GM23338 (cell line): ENCODE data around the gene DBF4B. TPM values are rescaled to one million over a fixed set of nuclear protein-coding genes. Genes with fewer than 3 reads are reported as not detected.
A peak's percentile ranks its signal among the peaks of the same experiment; 100 is the strongest.

Experiments
- ATAC-seq: fragments of 200-7000 bp; cut with Tn5 transposase; 3 replicates; pipeline ENCODE4 v1.9.1; 2020
- DNase-seq: peaks from one replicate; pipeline ENCODE4 v3.0.0-alpha.2; 2015; ENCODE audit warnings: low spot score
- H2AFZ ChIP-seq: fragments of 200-600 bp; sonication (generic); 2 replicates; pipeline ENCODE4 v1.8.0; 2016; ENCODE audit warnings: antibody characterized with exemption, mild to moderate bottlenecking, moderate library complexity
- H3F3A ChIP-seq: fragments of 200-600 bp; sonication (generic); replicated peaks from 2 replicates; pipeline ENCODE4 v1.8.0; 2017; ENCODE audit warnings: antibody characterized with exemption, mixed run types, low read depth
- H3K27ac ChIP-seq: fragments of 200-600 bp; sonication (generic); 2 replicates; pipeline ENCODE4 v1.6.1; 2016; ENCODE audit warnings: low read depth
- H3K27me3 ChIP-seq: fragments of 200-600 bp; sonication (generic); 2 replicates; pipeline ENCODE4 v1.8.0; 2016; ENCODE audit warnings: mild to moderate bottlenecking, mixed run types, moderate library complexity; ENCODE audit not compliant: insufficient read depth
- H3K36me3 ChIP-seq: fragments of 200-600 bp; sonication (generic); 2 replicates; pipeline ENCODE4 v1.8.0; 2016; ENCODE audit warnings: mild to moderate bottlenecking; ENCODE audit not compliant: insufficient read depth
- H3K4me1 ChIP-seq: fragments of 200-600 bp; sonication (generic); 2 replicates; pipeline ENCODE4 v1.8.0; 2016; ENCODE audit warnings: mild to moderate bottlenecking, moderate library complexity; ENCODE audit not compliant: insufficient read depth
- H3K4me2 ChIP-seq: fragments of 200-600 bp; sonication (generic); 2 replicates; pipeline ENCODE4 v1.7.1; 2017; ENCODE audit warnings: mixed run types
- H3K4me3 ChIP-seq: fragments of 200-600 bp; sonication (generic); 2 replicates; pipeline ENCODE4 v1.6.1; 2016; ENCODE audit warnings: mixed run types
- H3K79me2 ChIP-seq: fragments of 200-600 bp; sonication (generic); replicated peaks from 2 replicates; pipeline ENCODE4 v1.8.0; 2017; ENCODE audit warnings: mild to moderate bottlenecking; ENCODE audit not compliant: insufficient read depth
- H3K9me2 ChIP-seq: fragments of 200-600 bp; sonication (generic); 2 replicates; pipeline ENCODE4 v1.8.0; 2017; ENCODE audit not compliant: insufficient read depth
- H4K20me1 ChIP-seq: fragments of 200-600 bp; sonication (generic); replicated peaks from 2 replicates; pipeline ENCODE4 v1.8.0; 2017; ENCODE audit warnings: mild to moderate bottlenecking; ENCODE audit not compliant: insufficient read depth
- H3K27ac Mint-ChIP-seq: 2 replicates; pipeline ENCODE4 v1.8.0; 2020; ENCODE audit warnings: inconsistent platforms, mild to moderate bottlenecking, moderate library complexity, mixed read lengths
- H3K27me3 Mint-ChIP-seq: 3 replicates; pipeline ENCODE4 v1.8.0; 2022; ENCODE audit warnings: low read depth, mild to moderate bottlenecking, moderate library complexity, mixed read lengths, inconsistent platforms; ENCODE audit not compliant: insufficient read depth, poor library complexity
- H3K36me3 Mint-ChIP-seq: 3 replicates; pipeline ENCODE4 v1.8.0; 2021; ENCODE audit warnings: low read depth, mild to moderate bottlenecking, inconsistent platforms, moderate library complexity, mixed read lengths
- H3K4me1 Mint-ChIP-seq: 3 replicates; pipeline ENCODE4 v1.8.0; 2020; ENCODE audit warnings: mild to moderate bottlenecking, inconsistent platforms, mixed read lengths
- H3K4me3 Mint-ChIP-seq: 3 replicates; pipeline ENCODE4 v1.8.0; 2021; ENCODE audit warnings: moderate library complexity, mild to moderate bottlenecking, inconsistent platforms, mixed read lengths
- H3K9me3 Mint-ChIP-seq: 3 replicates; pipeline ENCODE4 v1.8.0; 2020; ENCODE audit warnings: moderate library complexity, mild to moderate bottlenecking, inconsistent platforms, mixed read lengths
- CREB1 ChIP-seq: fragments of 250-450 bp; sonication (Bioruptor Pico); IDR thresholded peaks from 2 replicates; pipeline ENCODE4 v1.5.0; 2020; ENCODE audit warnings: low read depth, mild to moderate bottlenecking, moderate library complexity
- EZH2 ChIP-seq: fragments of 200-600 bp; sonication (generic); IDR thresholded peaks from one replicate; pipeline ENCODE4 v1.8.0; 2017; ENCODE audit warnings: antibody characterized with exemption, mild to moderate bottlenecking, low read depth; ENCODE audit not compliant: unreplicated experiment
- EZH2phosphoT487 ChIP-seq: fragments of 200-600 bp; sonication (generic); IDR thresholded peaks from one replicate; pipeline ENCODE4 v1.8.1; 2018; ENCODE audit warnings: antibody characterized with exemption; ENCODE audit not compliant: unreplicated experiment
- JUNB ChIP-seq: IDR thresholded peaks from one replicate; pipeline ENCODE4 v1.6.1; 2016; ENCODE audit warnings: antibody characterized with exemption; ENCODE audit not compliant: unreplicated experiment
- NANOG ChIP-seq: IDR thresholded peaks from 2 replicates; pipeline ENCODE4 v1.6.1; 2016; ENCODE audit warnings: antibody characterized with exemption, borderline replicate concordance
- POLR2AphosphoS5 ChIP-seq: IDR thresholded peaks from 2 replicates; pipeline ENCODE4 v1.6.1; 2016; ENCODE audit warnings: antibody characterized with exemption, low read depth
- STAT1 ChIP-seq: IDR thresholded peaks from one replicate; pipeline ENCODE4 v1.6.1; 2016; ENCODE audit warnings: antibody characterized with exemption; ENCODE audit not compliant: unreplicated experiment
- ZNF114 ChIP-seq: fragments of 250-450 bp; sonication (Bioruptor Pico); IDR thresholded peaks from 2 replicates; pipeline ENCODE4 v1.5.0; 2020; ENCODE audit warnings: mild to moderate bottlenecking, moderate library complexity
- ZNF331 ChIP-seq: fragments of 250-450 bp; sonication (Bioruptor Pico); IDR thresholded peaks from 2 replicates; pipeline ENCODE4 v1.5.0; 2020; ENCODE audit warnings: low read depth, mild to moderate bottlenecking, moderate library complexity
- polyA plus RNA-seq: library from polyadenylated mRNA; unstranded; fragments of >200 nt; fragmentation: Nextera tagmentation; extraction: Ambion mirVana; gene quantifications from 2 replicates; pipeline ENCODE4 v1.2.1, GENCODE V29; 2016
- total RNA-seq: library from RNA; depleted of rRNA; stranded (reverse); fragments of >200 nt; shearing (Covaris generic); gene quantifications from 2 replicates; pipeline ENCODE4 v1.2.3, GENCODE V29; 2014
- TF ChIP-seq, protein P1 (sequence below): IDR thresholded peaks from 2 replicates; pipeline ENCODE4 v1.6.1; 2016; ENCODE audit warnings: antibody characterized with exemption
- TF ChIP-seq, protein P2 (sequence below): fragments of 250-450 bp; sonication (Bioruptor Pico); IDR thresholded peaks from 2 replicates; pipeline ENCODE4 v1.5.0; 2020; ENCODE audit warnings: mild to moderate bottlenecking, moderate library complexity
- TF ChIP-seq, protein P3 (sequence below): IDR thresholded peaks from one replicate; pipeline ENCODE4 v1.6.1; 2018; ENCODE audit warnings: antibody characterized with exemption; ENCODE audit not compliant: unreplicated experiment

Gene DBF4B
- total and polyA plus RNA-seq, 2 experiments from 2014 or later, result 9.9 to 16.4 TPM

DNA sequence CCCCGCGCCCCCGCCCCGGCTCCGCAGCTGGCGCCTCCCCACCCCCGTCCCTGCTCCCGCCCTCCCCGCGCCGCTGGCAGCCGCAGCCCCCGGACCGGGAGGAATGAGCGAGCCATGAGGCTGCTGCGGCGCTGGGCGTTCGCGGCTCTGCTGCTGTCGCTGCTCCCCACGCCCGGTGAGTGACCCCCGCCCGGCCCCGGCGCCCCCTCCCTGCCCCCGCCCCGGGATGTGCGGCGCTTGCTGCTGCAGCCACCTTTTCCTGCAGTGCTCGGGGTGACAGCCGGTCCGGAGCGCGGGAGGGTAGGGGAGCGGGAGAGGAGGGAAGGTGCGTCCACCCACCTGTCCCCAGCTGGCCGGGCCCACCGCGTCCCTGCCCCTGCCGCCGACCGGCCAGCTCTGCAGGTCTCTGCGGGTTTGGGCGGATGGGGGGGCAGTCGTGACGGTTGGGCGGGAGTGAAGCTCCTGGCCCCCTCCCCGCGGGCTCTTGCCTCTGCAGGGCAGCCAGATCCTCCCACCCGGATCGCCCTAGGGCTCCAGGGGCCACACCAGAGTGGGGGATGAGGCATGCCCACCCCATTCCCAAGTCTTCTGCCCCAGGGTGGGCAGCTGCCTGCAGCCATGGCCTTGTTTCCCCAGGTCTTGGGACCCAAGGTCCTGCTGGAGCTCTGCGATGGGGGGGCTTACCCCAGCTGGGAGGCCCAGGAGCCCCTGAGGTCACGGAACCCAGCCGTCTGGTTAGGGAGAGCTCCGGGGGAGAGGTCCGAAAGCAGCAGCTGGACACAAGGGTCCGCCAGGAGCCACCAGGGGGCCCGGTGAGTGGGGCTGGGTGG lies 50.8 kb downstream of the DBF4B start (continued):
- TF ChIP-seq ZNF114 (CRISPR knock-in tag), result no peak
- TF ChIP-seq, protein P1, sequence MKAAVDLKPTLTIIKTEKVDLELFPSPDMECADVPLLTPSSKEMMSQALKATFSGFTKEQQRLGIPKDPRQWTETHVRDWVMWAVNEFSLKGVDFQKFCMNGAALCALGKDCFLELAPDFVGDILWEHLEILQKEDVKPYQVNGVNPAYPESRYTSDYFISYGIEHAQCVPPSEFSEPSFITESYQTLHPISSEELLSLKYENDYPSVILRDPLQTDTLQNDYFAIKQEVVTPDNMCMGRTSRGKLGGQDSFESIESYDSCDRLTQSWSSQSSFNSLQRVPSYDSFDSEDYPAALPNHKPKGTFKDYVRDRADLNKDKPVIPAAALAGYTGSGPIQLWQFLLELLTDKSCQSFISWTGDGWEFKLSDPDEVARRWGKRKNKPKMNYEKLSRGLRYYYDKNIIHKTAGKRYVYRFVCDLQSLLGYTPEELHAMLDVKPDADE, result no peak

DNA sequence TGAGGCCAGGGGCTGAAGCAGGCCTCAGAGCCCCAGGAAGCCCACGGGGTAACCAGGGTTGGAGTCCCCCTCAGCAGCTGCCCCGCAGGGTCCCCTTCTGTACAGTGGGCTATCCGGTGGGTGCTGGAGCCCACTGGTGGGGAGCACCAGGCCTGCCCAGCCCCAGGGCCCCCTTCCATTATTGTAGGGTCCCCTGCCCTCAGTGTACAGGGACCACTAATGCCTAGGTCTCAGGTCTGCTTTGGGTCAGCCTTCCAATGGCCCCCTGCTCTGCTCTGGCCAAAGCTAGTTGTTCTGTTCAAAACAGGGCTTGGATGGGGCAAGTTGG lies 51.4 kb downstream of the DBF4B start:
- peaks cover 39% of the 10 kb centered on the region for H3K27me3 Mint-ChIP-seq
- no peak for TF ChIP-seq ZNF331
- no peak for TF ChIP-seq EZH2
- TF ChIP-seq ZNF114 (CRISPR knock-in tag), result no peak
- no peak for TF ChIP-seq CREB1 (CRISPR knock-in tag)
- no peak for TF ChIP-seq NANOG
- no peak for TF ChIP-seq STAT1
- TF ChIP-seq, protein P1, result no peak
- TF ChIP-seq, protein P2, sequence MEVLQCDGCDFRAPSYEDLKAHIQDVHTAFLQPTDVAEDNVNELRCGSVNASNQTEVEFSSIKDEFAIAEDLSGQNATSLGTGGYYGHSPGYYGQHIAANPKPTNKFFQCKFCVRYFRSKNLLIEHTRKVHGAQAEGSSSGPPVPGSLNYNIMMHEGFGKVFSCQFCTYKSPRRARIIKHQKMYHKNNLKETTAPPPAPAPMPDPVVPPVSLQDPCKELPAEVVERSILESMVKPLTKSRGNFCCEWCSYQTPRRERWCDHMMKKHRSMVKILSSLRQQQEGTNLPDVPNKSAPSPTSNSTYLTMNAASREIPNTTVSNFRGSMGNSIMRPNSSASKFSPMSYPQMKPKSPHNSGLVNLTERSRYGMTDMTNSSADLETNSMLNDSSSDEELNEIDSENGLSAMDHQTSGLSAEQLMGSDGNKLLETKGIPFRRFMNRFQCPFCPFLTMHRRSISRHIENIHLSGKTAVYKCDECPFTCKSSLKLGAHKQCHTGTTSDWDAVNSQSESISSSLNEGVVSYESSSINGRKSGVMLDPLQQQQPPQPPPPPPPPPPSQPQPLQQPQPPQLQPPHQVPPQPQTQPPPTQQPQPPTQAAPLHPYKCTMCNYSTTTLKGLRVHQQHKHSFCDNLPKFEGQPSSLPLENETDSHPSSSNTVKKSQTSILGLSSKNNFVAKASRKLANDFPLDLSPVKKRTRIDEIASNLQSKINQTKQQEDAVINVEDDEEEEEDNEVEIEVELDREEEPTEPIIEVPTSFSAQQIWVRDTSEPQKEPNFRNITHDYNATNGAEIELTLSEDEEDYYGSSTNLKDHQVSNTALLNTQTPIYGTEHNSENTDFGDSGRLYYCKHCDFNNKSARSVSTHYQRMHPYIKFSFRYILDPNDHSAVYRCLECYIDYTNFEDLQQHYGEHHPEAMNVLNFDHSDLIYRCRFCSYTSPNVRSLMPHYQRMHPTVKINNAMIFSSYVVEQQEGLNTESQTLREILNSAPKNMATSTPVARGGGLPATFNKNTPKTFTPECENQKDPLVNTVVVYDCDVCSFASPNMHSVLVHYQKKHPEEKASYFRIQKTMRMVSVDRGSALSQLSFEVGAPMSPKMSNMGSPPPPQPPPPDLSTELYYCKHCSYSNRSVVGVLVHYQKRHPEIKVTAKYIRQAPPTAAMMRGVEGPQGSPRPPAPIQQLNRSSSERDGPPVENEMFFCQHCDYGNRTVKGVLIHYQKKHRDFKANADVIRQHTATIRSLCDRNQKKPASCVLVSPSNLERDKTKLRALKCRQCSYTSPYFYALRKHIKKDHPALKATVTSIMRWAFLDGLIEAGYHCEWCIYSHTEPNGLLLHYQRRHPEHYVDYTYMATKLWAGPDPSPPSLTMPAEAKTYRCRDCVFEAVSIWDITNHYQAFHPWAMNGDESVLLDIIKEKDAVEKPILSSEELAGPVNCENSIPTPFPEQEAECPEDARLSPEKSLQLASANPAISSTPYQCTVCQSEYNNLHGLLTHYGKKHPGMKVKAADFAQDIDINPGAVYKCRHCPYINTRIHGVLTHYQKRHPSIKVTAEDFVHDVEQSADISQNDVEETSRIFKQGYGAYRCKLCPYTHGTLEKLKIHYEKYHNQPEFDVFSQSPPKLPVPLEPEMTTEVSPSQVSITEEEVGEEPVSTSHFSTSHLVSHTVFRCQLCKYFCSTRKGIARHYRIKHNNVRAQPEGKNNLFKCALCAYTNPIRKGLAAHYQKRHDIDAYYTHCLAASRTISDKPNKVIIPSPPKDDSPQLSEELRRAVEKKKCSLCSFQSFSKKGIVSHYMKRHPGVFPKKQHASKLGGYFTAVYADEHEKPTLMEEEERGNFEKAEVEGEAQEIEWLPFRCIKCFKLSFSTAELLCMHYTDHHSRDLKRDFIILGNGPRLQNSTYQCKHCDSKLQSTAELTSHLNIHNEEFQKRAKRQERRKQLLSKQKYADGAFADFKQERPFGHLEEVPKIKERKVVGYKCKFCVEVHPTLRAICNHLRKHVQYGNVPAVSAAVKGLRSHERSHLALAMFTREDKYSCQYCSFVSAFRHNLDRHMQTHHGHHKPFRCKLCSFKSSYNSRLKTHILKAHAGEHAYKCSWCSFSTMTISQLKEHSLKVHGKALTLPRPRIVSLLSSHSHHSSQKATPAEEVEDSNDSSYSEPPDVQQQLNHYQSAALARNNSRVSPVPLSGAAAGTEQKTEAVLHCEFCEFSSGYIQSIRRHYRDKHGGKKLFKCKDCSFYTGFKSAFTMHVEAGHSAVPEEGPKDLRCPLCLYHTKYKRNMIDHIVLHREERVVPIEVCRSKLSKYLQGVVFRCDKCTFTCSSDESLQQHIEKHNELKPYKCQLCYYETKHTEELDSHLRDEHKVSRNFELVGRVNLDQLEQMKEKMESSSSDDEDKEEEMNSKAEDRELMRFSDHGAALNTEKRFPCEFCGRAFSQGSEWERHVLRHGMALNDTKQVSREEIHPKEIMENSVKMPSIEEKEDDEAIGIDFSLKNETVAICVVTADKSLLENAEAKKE (CRISPR knock-in tag), result no peak
- TF ChIP-seq POLR2AphosphoS5, result no peak
- TF ChIP-seq, protein P3, sequence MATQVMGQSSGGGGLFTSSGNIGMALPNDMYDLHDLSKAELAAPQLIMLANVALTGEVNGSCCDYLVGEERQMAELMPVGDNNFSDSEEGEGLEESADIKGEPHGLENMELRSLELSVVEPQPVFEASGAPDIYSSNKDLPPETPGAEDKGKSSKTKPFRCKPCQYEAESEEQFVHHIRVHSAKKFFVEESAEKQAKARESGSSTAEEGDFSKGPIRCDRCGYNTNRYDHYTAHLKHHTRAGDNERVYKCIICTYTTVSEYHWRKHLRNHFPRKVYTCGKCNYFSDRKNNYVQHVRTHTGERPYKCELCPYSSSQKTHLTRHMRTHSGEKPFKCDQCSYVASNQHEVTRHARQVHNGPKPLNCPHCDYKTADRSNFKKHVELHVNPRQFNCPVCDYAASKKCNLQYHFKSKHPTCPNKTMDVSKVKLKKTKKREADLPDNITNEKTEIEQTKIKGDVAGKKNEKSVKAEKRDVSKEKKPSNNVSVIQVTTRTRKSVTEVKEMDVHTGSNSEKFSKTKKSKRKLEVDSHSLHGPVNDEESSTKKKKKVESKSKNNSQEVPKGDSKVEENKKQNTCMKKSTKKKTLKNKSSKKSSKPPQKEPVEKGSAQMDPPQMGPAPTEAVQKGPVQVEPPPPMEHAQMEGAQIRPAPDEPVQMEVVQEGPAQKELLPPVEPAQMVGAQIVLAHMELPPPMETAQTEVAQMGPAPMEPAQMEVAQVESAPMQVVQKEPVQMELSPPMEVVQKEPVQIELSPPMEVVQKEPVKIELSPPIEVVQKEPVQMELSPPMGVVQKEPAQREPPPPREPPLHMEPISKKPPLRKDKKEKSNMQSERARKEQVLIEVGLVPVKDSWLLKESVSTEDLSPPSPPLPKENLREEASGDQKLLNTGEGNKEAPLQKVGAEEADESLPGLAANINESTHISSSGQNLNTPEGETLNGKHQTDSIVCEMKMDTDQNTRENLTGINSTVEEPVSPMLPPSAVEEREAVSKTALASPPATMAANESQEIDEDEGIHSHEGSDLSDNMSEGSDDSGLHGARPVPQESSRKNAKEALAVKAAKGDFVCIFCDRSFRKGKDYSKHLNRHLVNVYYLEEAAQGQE, result no peak
- no peak for TF ChIP-seq EZH2phosphoT487
- no peak for TF ChIP-seq JUNB

More for the DNA sequence above, 51.4 kb downstream of the DBF4B start:
- no peaks in the 10 kb centered on the region for H3K79me2 ChIP-seq
- no peaks in the 10 kb centered on the region for H3K36me3 Mint-ChIP-seq
- H3K27ac ChIP-seq, result no peak overlapping the region
- H4K20me1 ChIP-seq, result no peaks in the 10 kb centered on the region
- H3F3A ChIP-seq, result no peaks in the 10 kb centered on the region; the same call in 1 of the 2 replicates
- DNase-seq (no peak), ATAC-seq (no peak)
- no peak overlapping the region; the same call in 1 of the 2 replicates for H2AFZ ChIP-seq
- H3K4me2 ChIP-seq, result peak overlapping the region; percentile 88; the same call in 1 of the 2 replicates
- no peak overlapping the region for H3K27ac Mint-ChIP-seq
- no peaks in the 10 kb centered on the region for H3K9me2 ChIP-seq
- no peak overlapping the region for H3K4me3 Mint-ChIP-seq
- no peaks in the 10 kb centered on the region for H3K4me1 Mint-ChIP-seq
- H3K36me3 ChIP-seq, result no peaks in the 10 kb centered on the region
- no peaks in the 10 kb centered on the region for H3K4me1 ChIP-seq
- H3K27me3 ChIP-seq, result peaks cover 52% of the 10 kb centered on the region
- H3K9me3 Mint-ChIP-seq, result no peaks in the 10 kb centered on the region
- H3K4me3 ChIP-seq, result no peak overlapping the region; the same call in 1 of the 2 replicates
